Measurements from ENCODE around the gene CDC25C.

CDC25C gene

DNA sequence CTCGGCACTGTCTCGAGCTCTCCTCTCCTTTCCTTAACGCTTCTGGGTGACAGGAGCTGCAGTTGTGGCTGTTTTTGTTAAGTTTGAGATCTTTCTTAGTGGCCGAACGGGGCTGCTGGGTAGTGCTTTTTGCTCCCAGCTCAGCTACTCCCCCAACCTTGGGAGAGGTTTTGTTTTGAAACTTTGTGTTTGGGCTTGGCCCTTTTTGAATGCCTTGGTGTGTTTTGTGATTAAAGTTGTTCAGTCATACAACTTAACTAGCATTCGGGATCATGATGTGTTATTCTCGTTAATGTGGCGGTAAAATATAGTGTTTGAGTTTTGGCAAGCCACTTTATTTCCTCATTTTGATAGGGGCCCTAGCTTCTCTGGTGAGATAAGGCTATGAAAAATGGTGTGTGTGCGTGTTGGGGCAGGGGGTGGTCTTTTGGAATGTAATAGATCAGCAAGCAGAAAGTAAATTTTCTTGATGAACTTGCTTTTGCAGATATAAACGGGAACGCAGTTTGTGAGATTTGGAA lies 22.0 kb upstream of the CDC25C start:
- TF ChIP-seq FOXP2 (optimal IDR thresholded peaks at IDR 0.05; ENCODE audit: borderline replicate concordance, extremely low read depth, extremely low read length, insufficient read depth) = no peak
- TF ChIP-seq SIN3A (IDR thresholded peaks at IDR 0.05; ENCODE audit: borderline replicate concordance, insufficient read depth, low read length) = 0 out of 2 replicates have a peak, but pooled peaks have one; percentile 37

DNA sequence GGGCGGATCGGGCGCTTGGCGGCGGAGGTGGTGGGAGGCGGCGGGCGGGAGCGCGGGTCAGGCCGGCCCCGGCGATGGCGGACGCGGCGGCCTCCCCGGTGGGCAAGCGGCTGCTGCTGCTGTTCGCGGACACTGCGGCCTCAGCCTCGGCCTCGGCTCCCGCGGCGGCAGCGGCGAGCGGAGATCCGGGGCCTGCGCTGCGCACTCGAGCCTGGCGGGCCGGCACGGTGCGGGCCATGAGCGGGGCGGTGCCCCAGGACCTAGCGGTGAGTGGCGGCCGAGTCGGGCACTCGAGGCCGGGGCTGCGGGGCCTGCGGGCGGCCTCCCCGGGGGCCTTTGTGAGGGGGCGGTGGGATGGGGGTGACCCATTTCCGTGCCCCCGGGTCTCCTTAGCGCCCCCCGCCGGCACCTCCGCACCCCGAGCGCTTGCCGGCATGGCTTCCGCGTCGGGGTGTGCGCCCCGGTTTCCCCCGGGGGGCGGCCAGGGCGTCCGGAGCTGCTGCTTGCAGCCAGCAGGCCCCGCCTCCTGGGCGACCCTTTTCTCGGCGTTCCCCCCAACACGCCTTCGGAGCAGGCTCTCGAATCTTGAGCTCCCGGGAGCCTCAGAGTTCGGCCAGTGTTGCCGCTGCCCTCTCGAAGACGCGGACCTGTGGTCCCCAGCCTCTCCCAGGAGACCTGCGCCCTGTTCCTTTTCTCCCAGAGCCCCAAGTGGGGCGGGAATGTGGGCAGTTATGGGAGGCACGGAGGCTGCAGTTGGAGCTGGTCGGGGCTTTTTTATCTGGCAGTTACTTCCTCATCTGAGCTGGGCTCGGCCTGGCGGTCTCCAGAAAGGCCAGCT lies 21.3 kb upstream of the CDC25C start:
- TF ChIP-seq, protein P1, sequence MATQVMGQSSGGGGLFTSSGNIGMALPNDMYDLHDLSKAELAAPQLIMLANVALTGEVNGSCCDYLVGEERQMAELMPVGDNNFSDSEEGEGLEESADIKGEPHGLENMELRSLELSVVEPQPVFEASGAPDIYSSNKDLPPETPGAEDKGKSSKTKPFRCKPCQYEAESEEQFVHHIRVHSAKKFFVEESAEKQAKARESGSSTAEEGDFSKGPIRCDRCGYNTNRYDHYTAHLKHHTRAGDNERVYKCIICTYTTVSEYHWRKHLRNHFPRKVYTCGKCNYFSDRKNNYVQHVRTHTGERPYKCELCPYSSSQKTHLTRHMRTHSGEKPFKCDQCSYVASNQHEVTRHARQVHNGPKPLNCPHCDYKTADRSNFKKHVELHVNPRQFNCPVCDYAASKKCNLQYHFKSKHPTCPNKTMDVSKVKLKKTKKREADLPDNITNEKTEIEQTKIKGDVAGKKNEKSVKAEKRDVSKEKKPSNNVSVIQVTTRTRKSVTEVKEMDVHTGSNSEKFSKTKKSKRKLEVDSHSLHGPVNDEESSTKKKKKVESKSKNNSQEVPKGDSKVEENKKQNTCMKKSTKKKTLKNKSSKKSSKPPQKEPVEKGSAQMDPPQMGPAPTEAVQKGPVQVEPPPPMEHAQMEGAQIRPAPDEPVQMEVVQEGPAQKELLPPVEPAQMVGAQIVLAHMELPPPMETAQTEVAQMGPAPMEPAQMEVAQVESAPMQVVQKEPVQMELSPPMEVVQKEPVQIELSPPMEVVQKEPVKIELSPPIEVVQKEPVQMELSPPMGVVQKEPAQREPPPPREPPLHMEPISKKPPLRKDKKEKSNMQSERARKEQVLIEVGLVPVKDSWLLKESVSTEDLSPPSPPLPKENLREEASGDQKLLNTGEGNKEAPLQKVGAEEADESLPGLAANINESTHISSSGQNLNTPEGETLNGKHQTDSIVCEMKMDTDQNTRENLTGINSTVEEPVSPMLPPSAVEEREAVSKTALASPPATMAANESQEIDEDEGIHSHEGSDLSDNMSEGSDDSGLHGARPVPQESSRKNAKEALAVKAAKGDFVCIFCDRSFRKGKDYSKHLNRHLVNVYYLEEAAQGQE (IDR thresholded peaks at IDR 0.05; ENCODE audit: insufficient read depth in 1 of 2, low read depth in 2 of 2, low read length in 2 of 2) = no peak
- no peak for TF ChIP-seq FOXP2 (optimal IDR thresholded peaks at IDR 0.05; ENCODE audit: borderline replicate concordance, extremely low read depth, extremely low read length, insufficient read depth)

DNA sequence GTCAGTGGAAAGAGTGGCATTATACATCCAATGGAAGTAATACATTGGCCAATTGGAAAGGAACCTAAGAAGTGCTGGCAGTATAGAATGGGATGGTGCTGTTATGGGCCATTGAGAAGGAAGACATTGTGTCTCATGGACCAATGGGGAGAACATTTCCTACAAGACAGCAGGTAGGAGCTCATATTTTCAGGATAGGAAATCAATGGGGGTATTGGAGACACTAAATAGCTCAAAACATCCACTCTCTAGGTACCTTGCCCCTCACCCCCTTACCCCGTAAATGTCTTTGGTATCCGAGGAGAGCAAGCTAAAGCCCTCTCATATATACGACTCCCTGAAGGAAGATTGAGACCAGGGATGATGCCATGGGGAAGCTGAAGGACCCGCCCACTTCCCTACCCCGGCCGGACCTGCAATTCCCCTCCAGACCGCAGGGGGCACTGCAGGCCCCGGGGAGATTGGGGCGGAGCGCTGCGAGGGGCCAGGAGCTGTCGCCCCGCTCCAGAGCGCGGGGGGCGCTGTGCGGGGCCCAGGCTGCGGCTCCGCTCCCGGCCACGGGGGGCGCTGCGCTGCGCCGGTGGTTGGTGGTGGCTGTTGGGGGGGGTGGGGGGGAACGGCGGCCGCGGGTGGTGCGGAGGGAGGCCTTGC lies 20.6 kb upstream of the CDC25C start, which contains the start of gene KDM3B:
KDM3B (plus strand) TSS at position 615 of the 651 bp plus-strand sequence. CDS start 111 bp downstream, outside the sequence.
- TF ChIP-seq SIN3A (IDR thresholded peaks at IDR 0.05; ENCODE audit: borderline replicate concordance, insufficient read depth, low read length) (no peak), FOXP2 (optimal IDR thresholded peaks at IDR 0.05; ENCODE audit: borderline replicate concordance, extremely low read depth, extremely low read length, insufficient read depth) (peak; percentile 96), POLR2AphosphoS5 (IDR thresholded peaks at IDR 0.05; ENCODE audit: low read depth, low read length) (no peak), TAF1 (IDR thresholded peaks at IDR 0.05; ENCODE audit: borderline replicate concordance, insufficient read depth, low read length) (no peak)
- TF ChIP-seq, protein P1 (IDR thresholded peaks at IDR 0.05; ENCODE audit: insufficient read depth in 1 of 2, low read depth in 2 of 2, low read length in 2 of 2) = no peak

DNA sequence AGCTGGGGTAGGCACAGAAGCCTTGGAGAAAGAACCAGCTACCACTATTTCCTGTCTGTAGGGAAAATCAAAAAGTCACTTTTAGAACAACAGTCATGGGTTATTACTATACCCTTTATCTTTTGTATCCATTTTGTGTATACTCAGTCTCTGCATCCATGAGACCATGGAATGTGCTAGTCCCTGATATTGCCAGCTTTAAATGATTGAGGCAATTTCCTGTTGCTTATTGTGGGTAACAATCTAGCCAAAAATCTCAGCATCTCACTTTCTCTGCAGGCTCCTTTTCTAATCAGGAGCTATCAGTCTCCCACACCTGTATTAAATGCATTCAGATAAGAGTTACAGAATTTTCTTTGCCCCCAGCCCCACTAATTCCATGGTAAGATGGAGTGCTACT lies 19.9 kb upstream of the CDC25C start:
- TF ChIP-seq POLR2AphosphoS5 (IDR thresholded peaks at IDR 0.05; ENCODE audit: low read depth, low read length) = no peak
- TF ChIP-seq, protein P1 (IDR thresholded peaks at IDR 0.05; ENCODE audit: insufficient read depth in 1 of 2, low read depth in 2 of 2, low read length in 2 of 2) = no peak
- TF ChIP-seq SIN3A (IDR thresholded peaks at IDR 0.05; ENCODE audit: borderline replicate concordance, insufficient read depth, low read length) = no peak
- no peak for TF ChIP-seq FOXP2 (optimal IDR thresholded peaks at IDR 0.05; ENCODE audit: borderline replicate concordance, extremely low read depth, extremely low read length, insufficient read depth)

DNA sequence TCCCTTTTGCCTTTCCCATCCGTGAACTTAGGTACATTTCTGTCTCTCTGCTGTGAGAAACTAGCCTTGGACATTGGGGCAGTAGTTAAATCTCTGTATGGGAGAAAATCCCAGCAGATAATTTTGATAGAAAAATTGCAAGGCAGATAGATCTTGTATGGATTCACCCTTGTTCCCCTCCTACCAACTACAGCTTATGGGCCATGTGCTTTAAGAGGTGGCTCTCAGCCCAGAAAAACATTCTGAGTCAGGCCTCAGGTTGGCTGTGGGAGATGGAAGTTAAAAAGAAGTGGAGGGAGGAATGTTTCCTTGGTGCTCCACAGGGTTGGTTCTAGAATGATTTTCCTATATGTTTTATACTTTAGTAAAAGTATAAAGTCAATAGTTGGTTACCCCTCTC lies 19.5 kb upstream of the CDC25C start:
- TF ChIP-seq FOXP2 (optimal IDR thresholded peaks at IDR 0.05; ENCODE audit: borderline replicate concordance, extremely low read depth, extremely low read length, insufficient read depth) = no peak
- TF ChIP-seq POLR2AphosphoS5 (IDR thresholded peaks at IDR 0.05; ENCODE audit: low read depth, low read length) = no peak
- no peak for TF ChIP-seq TAF1 (IDR thresholded peaks at IDR 0.05; ENCODE audit: borderline replicate concordance, insufficient read depth, low read length)
- TF ChIP-seq, protein P1 (IDR thresholded peaks at IDR 0.05; ENCODE audit: insufficient read depth in 1 of 2, low read depth in 2 of 2, low read length in 2 of 2) = no peak
- TF ChIP-seq SIN3A (IDR thresholded peaks at IDR 0.05; ENCODE audit: borderline replicate concordance, insufficient read depth, low read length) = no peak
